Activated T-helper 17 cell treated with anti-CD3 and anti-CD28 coated beads, Interleukin-2, amount 50 U/mL, for 72 hours (primary cell): ENCODE data around the gene GLS. TPM values are rescaled to one million over a fixed set of nuclear protein-coding genes. Genes with fewer than 3 reads are reported as not detected.

Experiments used
- ATAC-seq: fragments of 150-1000 bp; cut with Tn5 transposase; replicated peaks from 2 replicates; pipeline ENCODE4 v1.10.0; 2021; ENCODE audit warnings: mild to moderate bottlenecking, moderate library complexity
- H3K27ac Mint-ChIP-seq: one replicate; pipeline ENCODE4 v1.8.0; 2022; ENCODE audit warnings: mixed read lengths
- H3K27me3 Mint-ChIP-seq: one replicate; pipeline ENCODE4 v1.8.0; 2022; ENCODE audit warnings: mixed read lengths
- H3K36me3 Mint-ChIP-seq: one replicate; pipeline ENCODE4 v1.8.0; 2022; ENCODE audit warnings: low read depth, mild to moderate bottlenecking, mixed read lengths
- H3K4me1 Mint-ChIP-seq: one replicate; pipeline ENCODE4 v1.8.0; 2022; ENCODE audit warnings: mixed read lengths
- H3K4me3 Mint-ChIP-seq: one replicate; pipeline ENCODE4 v1.8.0; 2022; ENCODE audit warnings: mild to moderate bottlenecking, mixed read lengths
- H3K9me3 Mint-ChIP-seq: one replicate; pipeline ENCODE4 v1.8.0; 2022; ENCODE audit warnings: mixed read lengths
- total RNA-seq, 2 donors: library from RNA; stranded (reverse); gene quantifications; one replicate each; pipeline ENCODE4 v1.2.3, GENCODE V29; 2022

The GLS gene
- total RNA-seq, 2 donors from 2014 or later, result 280 to 311 TPM

GRCh38 chr2:190972846-190973245 lies 92.2 kb downstream of the GLS start:
- Mint-ChIP-seq H3K36me3 (no peaks in the 10 kb centered on the region), H3K27ac (peak overlapping the region; percentile 67), H3K4me3 (no peak overlapping the region), H3K27me3 (no peaks in the 10 kb centered on the region), H3K4me1 (peaks cover 11% of the 10 kb centered on the region), H3K9me3 (no peaks in the 10 kb centered on the region)
- ATAC-seq, result no peak

GRCh38 chr2:190973262-190973661 lies 92.6 kb downstream of the GLS start:
- Mint-ChIP-seq H3K27ac (peak overlapping the region; percentile 67), H3K9me3 (no peaks in the 10 kb centered on the region), H3K4me3 (no peak overlapping the region), H3K27me3 (no peaks in the 10 kb centered on the region), H3K4me1 (peaks cover 15% of the 10 kb centered on the region), H3K36me3 (no peaks in the 10 kb centered on the region)
- ATAC-seq, result no peak

GRCh38 chr2:190973726-190974628 lies 93.4 kb downstream of the GLS start:
- H3K4me3 Mint-ChIP-seq, result no peak overlapping the region
- H3K4me1 Mint-ChIP-seq, result peaks cover 22% of the 10 kb centered on the region
- no peaks in the 10 kb centered on the region for H3K27me3 Mint-ChIP-seq
- peak overlapping the region; percentile 67 for H3K27ac Mint-ChIP-seq
- no peaks in the 10 kb centered on the region for H3K9me3 Mint-ChIP-seq
- H3K36me3 Mint-ChIP-seq, result no peaks in the 10 kb centered on the region
- no peak for ATAC-seq

- no peak overlapping the region for H3K4me3 Mint-ChIP-seq
- no peak for ATAC-seq
- peaks cover 23% of the 10 kb centered on the region for H3K4me1 Mint-ChIP-seq
- peak overlapping the region; percentile 67 for H3K27ac Mint-ChIP-seq
- H3K27me3 Mint-ChIP-seq, result no peaks in the 10 kb centered on the region
- no peaks in the 10 kb centered on the region for H3K9me3 Mint-ChIP-seq
- H3K36me3 Mint-ChIP-seq, result no peaks in the 10 kb centered on the region
Measured at GRCh38 chr2:190974629-190975361, 94.2 kb downstream of the GLS start.

- peak overlapping the region; percentile 66 for H3K4me3 Mint-ChIP-seq
- peak; percentile 83 for ATAC-seq
- H3K9me3 Mint-ChIP-seq, result no peaks in the 10 kb centered on the region
- H3K4me1 Mint-ChIP-seq, result peaks cover 23% of the 10 kb centered on the region
- H3K36me3 Mint-ChIP-seq, result no peaks in the 10 kb centered on the region
- peak overlapping the region; percentile 86 for H3K27ac Mint-ChIP-seq
- no peaks in the 10 kb centered on the region for H3K27me3 Mint-ChIP-seq
Measured at GRCh38 chr2:190976521-190976920, 95.9 kb downstream of the GLS start.

GRCh38 chr2:190977505-190977904 lies 96.9 kb downstream of the GLS start:
- Mint-ChIP-seq H3K36me3 (no peaks in the 10 kb centered on the region), H3K27me3 (no peaks in the 10 kb centered on the region), H3K27ac (peak overlapping the region; percentile 79), H3K4me1 (peaks cover 23% of the 10 kb centered on the region), H3K9me3 (no peaks in the 10 kb centered on the region), H3K4me3 (no peak overlapping the region)
- ATAC-seq, result no peak

GRCh38 chr2:190978389-190979053 lies 97.9 kb downstream of the GLS start:
- peaks cover 23% of the 10 kb centered on the region for H3K4me1 Mint-ChIP-seq
- H3K36me3 Mint-ChIP-seq, result no peaks in the 10 kb centered on the region
- H3K27me3 Mint-ChIP-seq, result no peaks in the 10 kb centered on the region
- peak; percentile 9 for ATAC-seq
- H3K27ac Mint-ChIP-seq, result peak overlapping the region; percentile 79
- H3K4me3 Mint-ChIP-seq, result no peak overlapping the region
- H3K9me3 Mint-ChIP-seq, result no peaks in the 10 kb centered on the region

- Mint-ChIP-seq H3K9me3 (no peaks in the 10 kb centered on the region), H3K27ac (peak overlapping the region; percentile 79), H3K27me3 (no peaks in the 10 kb centered on the region), H3K4me3 (no peak overlapping the region), H3K4me1 (peaks cover 30% of the 10 kb centered on the region), H3K36me3 (no peaks in the 10 kb centered on the region)
- ATAC-seq, result no peak
Measured at GRCh38 chr2:190979906-190980629, 99.4 kb downstream of the GLS start.

- ATAC-seq, result no peak
- H3K4me1 Mint-ChIP-seq, result peaks cover 30% of the 10 kb centered on the region
- H3K9me3 Mint-ChIP-seq, result no peaks in the 10 kb centered on the region
- H3K27ac Mint-ChIP-seq, result peak overlapping the region; percentile 79
- no peaks in the 10 kb centered on the region for H3K36me3 Mint-ChIP-seq
- H3K4me3 Mint-ChIP-seq, result no peak overlapping the region
- H3K27me3 Mint-ChIP-seq, result no peaks in the 10 kb centered on the region
Measured at GRCh38 chr2:190980630-190981209, 100.1 kb downstream of the GLS start.

GRCh38 chr2:190981333-190981732 lies 100.7 kb downstream of the GLS start:
- Mint-ChIP-seq H3K27ac (peak overlapping the region; percentile 79), H3K4me3 (no peak overlapping the region), H3K36me3 (no peaks in the 10 kb centered on the region), H3K9me3 (no peaks in the 10 kb centered on the region), H3K4me1 (peaks cover 29% of the 10 kb centered on the region), H3K27me3 (no peaks in the 10 kb centered on the region)
- ATAC-seq, result no peak

GRCh38 chr2:190981733-190982132 lies 101.1 kb downstream of the GLS start:
- Mint-ChIP-seq H3K36me3 (no peaks in the 10 kb centered on the region), H3K27ac (peak overlapping the region; percentile 16), H3K9me3 (no peaks in the 10 kb centered on the region)

GRCh38 chr2:190982262-190983034 lies 101.8 kb downstream of the GLS start:
- ATAC-seq, result no peak
- no peaks in the 10 kb centered on the region for H3K36me3 Mint-ChIP-seq
- H3K9me3 Mint-ChIP-seq, result no peaks in the 10 kb centered on the region
- no peak overlapping the region for H3K4me3 Mint-ChIP-seq
- peaks cover 23% of the 10 kb centered on the region for H3K4me1 Mint-ChIP-seq
- H3K27me3 Mint-ChIP-seq, result no peaks in the 10 kb centered on the region
- H3K27ac Mint-ChIP-seq, result peak overlapping the region; percentile 16

More at GRCh38 chr2:190981733-190982132, 101.1 kb downstream of the GLS start:
- Mint-ChIP-seq H3K4me3 (no peak overlapping the region), H3K4me1 (peaks cover 25% of the 10 kb centered on the region), H3K27me3 (no peaks in the 10 kb centered on the region)
- ATAC-seq, result no peak

- Mint-ChIP-seq H3K36me3 (no peaks in the 10 kb centered on the region), H3K4me3 (peak overlapping the region; percentile 20), H3K27me3 (no peaks in the 10 kb centered on the region), H3K9me3 (no peaks in the 10 kb centered on the region), H3K4me1 (peaks cover 7% of the 10 kb centered on the region), H3K27ac (peak overlapping the region; percentile 81)
- ATAC-seq, result peak; percentile 97
Measured at GRCh38 chr2:190984595-190984994, 104.0 kb downstream of the GLS start.
